K562 (cell line): ENCODE measurements around the gene PACS1. TPM values are rescaled to one million over a fixed set of nuclear protein-coding genes. Genes with fewer than 3 reads are reported as not detected.
A peak's percentile ranks its signal among the peaks of the same experiment; 100 is the strongest.

Source experiments
- ARID1B ChIP-seq: fragments of 450-650 bp; IDR thresholded peaks from 2 replicates; pipeline ENCODE4 v1.6.1; 2016; ENCODE audit warnings: antibody characterized with exemption, mild to moderate bottlenecking, inconsistent platforms
- CHD1 ChIP-seq: fragments of 200-600 bp; sonication (generic); IDR thresholded peaks from one replicate; pipeline ENCODE4 v1.6.1; 2012; ENCODE audit warnings: mild to moderate bottlenecking, moderate library complexity, low read length, inconsistent platforms
- CREM ChIP-seq: IDR thresholded peaks from 2 replicates; pipeline ENCODE4 v1.6.1; 2014; ENCODE audit warnings: antibody characterized with exemption, low read depth
- CSDE1 ChIP-seq, 2 experiments: fragments of 450-650 bp; IDR thresholded peaks; 2 replicates each; pipeline ENCODE4 v1.6.1; 2016; ENCODE audit warnings: mild to moderate bottlenecking in 1 of 2
- ID3 ChIP-seq, 2 experiments: fragments of 250-450 bp in 1 of 2; fragments of 450-650 bp in 1 of 2; sonication (Bioruptor Pico) in 1 of 2; IDR thresholded peaks; 2 replicates each; pipeline versions ENCODE4 v1.6.1 to v1.8.0; 2016 to 2021; ENCODE audit warnings: mild to moderate bottlenecking in 2 of 2, moderate library complexity in 2 of 2, missing compliant biosample characterization in 1 of 2, missing genetic modification characterization in 1 of 2
- KDM5B ChIP-seq: fragments of 200-600 bp; sonication (generic); IDR thresholded peaks from 2 replicates; pipeline ENCODE4 v1.6.1; 2012; ENCODE audit warnings: low read depth, mild to moderate bottlenecking, moderate library complexity, low read length, control low read depth, inconsistent platforms; ENCODE audit not compliant: insufficient replicate concordance
- MTA3 ChIP-seq: fragments of 450-650 bp; formaldehyde crosslinking; IDR thresholded peaks from 2 replicates; pipeline ENCODE4 v1.6.1; 2017; ENCODE audit warnings: mild to moderate bottlenecking, borderline replicate concordance
- MXD1 ChIP-seq: fragments of 250-450 bp; sonication (Bioruptor Pico); IDR thresholded peaks from 2 replicates; pipeline ENCODE4 v1.8.0; 2021; ENCODE audit warnings: borderline replicate concordance, mild to moderate bottlenecking, moderate library complexity; ENCODE audit not compliant: poor library complexity, severe bottlenecking
- MXI1 ChIP-seq: IDR thresholded peaks from 2 replicates; pipeline ENCODE4 v1.6.1; 2011; ENCODE audit warnings: low read depth, mild to moderate bottlenecking, improper control_type of control experiment, low read length
- NCOA6 ChIP-seq: fragments of 450-650 bp; IDR thresholded peaks from 2 replicates; pipeline ENCODE4 v1.6.1; 2017; ENCODE audit warnings: mild to moderate bottlenecking
- NFE2 ChIP-seq: IDR thresholded peaks from 2 replicates; pipeline ENCODE4 v1.6.1; 2014; ENCODE audit warnings: antibody characterized with exemption, low read depth
- PYGO2 ChIP-seq: fragments of 450-650 bp; IDR thresholded peaks from 2 replicates; pipeline ENCODE4 v1.6.1; 2016; ENCODE audit warnings: mild to moderate bottlenecking, missing genetic modification characterization, moderate library complexity, missing compliant biosample characterization
- RAD21 ChIP-seq, 2 experiments: fragments of 250-450 bp in 1 of 2; fragments of 450-650 bp in 1 of 2; sonication (Bioruptor Pico) in 1 of 2; formaldehyde crosslinking in 1 of 2; IDR thresholded peaks in 1 of 2; conservative IDR thresholded peaks in 1 of 2; 2 replicates each; pipeline versions ENCODE4 v1.4.0 to v1.8.0; 2020 to 2022; ENCODE audit warnings: mild to moderate bottlenecking in 2 of 2, moderate library complexity in 1 of 2
- SMC3 ChIP-seq: conservative IDR thresholded peaks from 2 replicates; pipeline ENCODE4 v1.6.1; 2011; ENCODE audit warnings: low read depth, low read length, improper control_type of control experiment; ENCODE audit not compliant: insufficient read depth
- SUPT5H ChIP-seq: fragments of 450-650 bp; IDR thresholded peaks from 2 replicates; pipeline ENCODE4 v1.6.1; 2016
- TAF15 ChIP-seq: fragments of 200-400 bp; formaldehyde crosslinking; IDR thresholded peaks from 2 replicates; pipeline ENCODE4 v1.6.1; 2017; ENCODE audit warnings: mild to moderate bottlenecking, low read depth, low read length, moderate library complexity
- YY1 ChIP-seq, 3 experiments: IDR thresholded peaks; 2 replicates each; pipeline ENCODE4 v1.6.1; 2011; ENCODE audit warnings: low read length in 2 of 3, mild to moderate bottlenecking in 2 of 3, moderate library complexity in 2 of 3, borderline replicate concordance in 1 of 3, control low read depth in 1 of 3, low read depth in 1 of 3; ENCODE audit not compliant: insufficient read depth in 3 of 3, insufficient replicate concordance in 2 of 3, control insufficient read depth in 1 of 3, insufficient read length in 1 of 3; ENCODE audit errors: extremely low read depth in 1 of 3
- ZBTB9 ChIP-seq: fragments of 450-650 bp; formaldehyde crosslinking; IDR thresholded peaks from 2 replicates; pipeline ENCODE4 v1.4.0; 2020; ENCODE audit warnings: mild to moderate bottlenecking, moderate library complexity
- ZC3H8 ChIP-seq: fragments of 450-650 bp; IDR thresholded peaks from 2 replicates; pipeline ENCODE4 v1.6.1; 2017
- ZKSCAN3 ChIP-seq: fragments of 250-450 bp; sonication (Bioruptor Pico); IDR thresholded peaks from 2 replicates; pipeline ENCODE4 v1.4.0; 2020
- ZNF668 ChIP-seq: fragments of 250-450 bp; sonication (Bioruptor Pico); IDR thresholded peaks from 2 replicates; pipeline ENCODE4 v1.8.0; 2022; ENCODE audit warnings: mild to moderate bottlenecking, inconsistent platforms
- polyA plus RNA-seq, 8 experiments: library from polyadenylated mRNA; depleted of rRNA in 4 of 8; stranded (reverse) in 5 of 8; unstranded in 3 of 8; fragments of >200 nt; fragmentation: Nextera tagmentation in 2 of 8; fragmentation: Illumina TruSeq in 1 of 8; extraction: Ambion mirVana in 2 of 8; extraction: Trizol in 1 of 8; gene quantifications; 2 replicates each; pipeline versions ENCODE4 v1.2.1 to v1.2.3, GENCODE V29; 2011 to 2014; ENCODE audit warnings: inconsistent platforms in 1 of 8, missing spikeins in 1 of 8
- total RNA-seq, 7 experiments: library from RNA; depleted of rRNA in 6 of 7; stranded (reverse); fragments of >200 nt in 6 of 7; fragmentation: Illumina TruSeq in 2 of 7; extraction: Trizol in 2 of 7; gene quantifications; 2 replicates each; pipeline versions ENCODE4 v1.2.1 to v1.2.3, GENCODE V29; 2011 to 2021; ENCODE audit warnings: low replicate concordance in 1 of 7
- TF ChIP-seq, protein P1 (sequence below): sonication (generic); formaldehyde crosslinking; IDR thresholded peaks from 2 replicates; pipeline ENCODE4 v1.8.0; 2022; ENCODE audit warnings: missing genetic modification reagents, mild to moderate bottlenecking, moderate library complexity, borderline replicate concordance

PACS1 gene
- total and polyA plus RNA-seq, 9 of the 15 experiments (the other 6 are each of a cell fraction or from before 2014, with no cell fraction given), result 0.34 to 28.1 (median 8.5) TPM

- TF ChIP-seq SUPT5H (no peak), KDM5B (no peak), MXI1 (no peak), ZBTB9 (CRISPR knock-in tag) (no peak), RAD21 (CRISPR knock-in tag; conservative IDR thresholded peaks at IDR 0.05 in 1 of 2, IDR thresholded peaks at IDR 0.05 in 1 of 2) (no peak), ID3 (CRISPR knock-in tag; IDR thresholded peaks at IDR 0.05) (no peak), ID3 (tag; IDR thresholded peaks at IDR 0.05) (no peak), PYGO2 (tag) (no peak), CREM (peak; percentile 54), CHD1 (no peak), ARID1B (peak; percentile 64), MXD1 (CRISPR knock-in tag) (no peak), MTA3 (0 out of 2 replicates have a peak, but pooled peaks have one; percentile 27), ZC3H8 (no peak), SMC3 (no peak), NFE2 (peak; percentile 50; the same call in 1 of the 2 replicates), NCOA6 (no peak), YY1 (IDR thresholded peaks at IDR 0.05; ENCODE audit: borderline replicate concordance in 1 of 3, control insufficient read depth in 1 of 3, extremely low read depth in 1 of 3, insufficient read depth in 3 of 3, insufficient read length in 1 of 3, insufficient replicate concordance in 2 of 3, low read depth in 1 of 3, low read length in 2 of 3) (peak in 1 of 3 experiments; percentile 10), CSDE1 (IDR thresholded peaks at IDR 0.05) (no peak), ZKSCAN3 (no peak), TAF15 (no peak), ZNF668 (CRISPR knock-in tag) (no peak)
- TF ChIP-seq, protein P1, sequence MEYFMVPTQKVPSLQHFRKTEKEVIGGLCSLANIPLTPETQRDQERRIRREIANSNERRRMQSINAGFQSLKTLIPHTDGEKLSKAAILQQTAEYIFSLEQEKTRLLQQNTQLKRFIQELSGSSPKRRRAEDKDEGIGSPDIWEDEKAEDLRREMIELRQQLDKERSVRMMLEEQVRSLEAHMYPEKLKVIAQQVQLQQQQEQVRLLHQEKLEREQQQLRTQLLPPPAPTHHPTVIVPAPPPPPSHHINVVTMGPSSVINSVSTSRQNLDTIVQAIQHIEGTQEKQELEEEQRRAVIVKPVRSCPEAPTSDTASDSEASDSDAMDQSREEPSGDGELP, result peak; percentile 88
These were observed 49.3 kb upstream of the PACS1 start (continued) for GRCh38 chr11:66020618-66021357.
